Endodermal cell (in vitro differentiated cells): ENCODE data around the gene ACVRL1. TPM values are rescaled to one million over a fixed set of nuclear protein-coding genes. Genes with fewer than 3 reads are reported as not detected.

Source experiments
- DNase-seq: peaks from one replicate; pipeline ENCODE4 v3.0.0-alpha.2; 2017
- H3K27ac ChIP-seq: 2 replicates; pipeline ENCODE4 v1.5.1; 2013; ENCODE audit warnings: mild to moderate bottlenecking, low read depth, low read length, moderate library complexity
- H3K27me3 ChIP-seq: 2 replicates; pipeline ENCODE4 v1.6.1; 2013; ENCODE audit warnings: mild to moderate bottlenecking, low read length, moderate library complexity; ENCODE audit not compliant: insufficient read depth, control insufficient read depth, poor library complexity, severe bottlenecking
- H3K36me3 ChIP-seq: 2 replicates; pipeline ENCODE4 v1.7.0; 2013; ENCODE audit warnings: mild to moderate bottlenecking, low read length, moderate library complexity; ENCODE audit not compliant: control insufficient read depth, insufficient read depth
- H3K4me1 ChIP-seq: one replicate; pipeline ENCODE4 v1.7.0; 2013; ENCODE audit warnings: low read length; ENCODE audit not compliant: control insufficient read depth, insufficient read depth
- H3K4me3 ChIP-seq: 2 replicates; pipeline ENCODE4 v1.5.1; 2013; ENCODE audit warnings: mild to moderate bottlenecking, low read length, moderate library complexity
- H3K9ac ChIP-seq: 2 replicates; pipeline ENCODE4 v1.6.1; 2013; ENCODE audit warnings: mild to moderate bottlenecking, low read length, moderate library complexity; ENCODE audit not compliant: poor library complexity, severe bottlenecking; ENCODE audit errors: extremely low read depth
- H3K9me3 ChIP-seq: 2 replicates; pipeline ENCODE4 v1.6.1; 2013; ENCODE audit warnings: mild to moderate bottlenecking, low read length, moderate library complexity; ENCODE audit not compliant: control insufficient read depth
- H3K27ac Mint-ChIP-seq: 2 replicates; pipeline ENCODE4 v1.8.0; 2020; ENCODE audit warnings: mixed read lengths
- H3K27me3 Mint-ChIP-seq: 2 replicates; pipeline ENCODE4 v1.8.0; 2021; ENCODE audit warnings: mild to moderate bottlenecking, mixed read lengths; ENCODE audit not compliant: insufficient read depth
- H3K36me3 Mint-ChIP-seq: 2 replicates; pipeline ENCODE4 v1.8.0; 2020; ENCODE audit warnings: low read depth, mixed read lengths
- H3K4me1 Mint-ChIP-seq: 2 replicates; pipeline ENCODE4 v1.8.0; 2020; ENCODE audit warnings: mixed read lengths
- H3K4me3 Mint-ChIP-seq: 2 replicates; pipeline ENCODE4 v1.8.0; 2020; ENCODE audit warnings: mild to moderate bottlenecking, moderate library complexity, mixed read lengths
- H3K9me3 Mint-ChIP-seq: 2 replicates; pipeline ENCODE4 v1.8.0; 2020; ENCODE audit warnings: mild to moderate bottlenecking, mixed read lengths
- WGBS, 2 experiments: methylation state at CpG; one replicate each; pipeline versions ENCODE4 v1.1.5 to v1.1.7; 2013; ENCODE audit warnings: missing lambda C conversion rate in 2 of 2, mixed read lengths in 1 of 2; ENCODE audit not compliant: insufficient coverage in 1 of 2, insufficient read length in 1 of 2; 5-methylcytosine and 5-hydroxymethylcytosine counted together
- total RNA-seq, 2 donors: library from RNA; stranded (reverse); fragmentation: NEBNext Ultra II Directional in 1 of 2; extraction: Animal tissue kit (Norgen Biotek cat#: 25700) in 1 of 2; gene quantifications; 2 replicates in 1 of 2; 3 replicates in 1 of 2; pipeline ENCODE4 v1.2.1, GENCODE V29; 2021
- TF ChIP-seq, protein P1 (sequence below): fragments of 200-600 bp; sonication (generic); conservative IDR thresholded peaks from 2 replicates; pipeline ENCODE4 v1.5.0; 2021; ENCODE audit warnings: antibody characterized with exemption, mild to moderate bottlenecking

ACVRL1 gene
- total RNA-seq, 2 donors from 2014 or later, result 0.42 to 0.64 TPM

DNA sequence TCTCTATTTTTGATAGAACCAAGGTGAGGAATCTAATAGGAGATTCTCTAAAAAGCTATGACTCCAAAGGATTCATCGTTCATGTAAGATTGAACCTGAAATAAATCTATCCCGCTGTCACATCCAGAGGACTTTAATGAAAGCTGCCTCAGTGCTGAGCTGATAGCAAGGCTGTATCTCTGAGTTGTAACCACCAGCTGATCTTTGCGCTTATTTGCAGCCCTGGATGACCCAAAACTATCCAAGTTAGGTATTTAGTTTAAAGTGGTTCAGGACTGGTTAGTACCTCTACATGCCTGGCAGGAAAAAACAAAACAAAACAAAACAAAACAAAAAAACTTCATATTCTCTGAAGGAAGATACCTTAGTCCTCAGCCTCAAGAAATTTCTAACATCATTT is 28.2 kb upstream of the ACVRL1 start:
- TF ChIP-seq, protein P1, sequence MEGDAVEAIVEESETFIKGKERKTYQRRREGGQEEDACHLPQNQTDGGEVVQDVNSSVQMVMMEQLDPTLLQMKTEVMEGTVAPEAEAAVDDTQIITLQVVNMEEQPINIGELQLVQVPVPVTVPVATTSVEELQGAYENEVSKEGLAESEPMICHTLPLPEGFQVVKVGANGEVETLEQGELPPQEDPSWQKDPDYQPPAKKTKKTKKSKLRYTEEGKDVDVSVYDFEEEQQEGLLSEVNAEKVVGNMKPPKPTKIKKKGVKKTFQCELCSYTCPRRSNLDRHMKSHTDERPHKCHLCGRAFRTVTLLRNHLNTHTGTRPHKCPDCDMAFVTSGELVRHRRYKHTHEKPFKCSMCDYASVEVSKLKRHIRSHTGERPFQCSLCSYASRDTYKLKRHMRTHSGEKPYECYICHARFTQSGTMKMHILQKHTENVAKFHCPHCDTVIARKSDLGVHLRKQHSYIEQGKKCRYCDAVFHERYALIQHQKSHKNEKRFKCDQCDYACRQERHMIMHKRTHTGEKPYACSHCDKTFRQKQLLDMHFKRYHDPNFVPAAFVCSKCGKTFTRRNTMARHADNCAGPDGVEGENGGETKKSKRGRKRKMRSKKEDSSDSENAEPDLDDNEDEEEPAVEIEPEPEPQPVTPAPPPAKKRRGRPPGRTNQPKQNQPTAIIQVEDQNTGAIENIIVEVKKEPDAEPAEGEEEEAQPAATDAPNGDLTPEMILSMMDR, result no peak
- no peak overlapping the region for H3K4me3 Mint-ChIP-seq
- H3K9me3 ChIP-seq, result no peaks in the 10 kb centered on the region
- no peaks in the 10 kb centered on the region for H3K4me1 ChIP-seq
- no peak overlapping the region for H3K27ac Mint-ChIP-seq
- H3K9ac ChIP-seq, result no peak overlapping the region
- H3K4me3 ChIP-seq, result no peak overlapping the region
- peaks cover 7% of the 10 kb centered on the region for H3K27me3 Mint-ChIP-seq
- peaks cover under 1% of the 10 kb centered on the region for H3K4me1 Mint-ChIP-seq
- H3K36me3 Mint-ChIP-seq, result no peaks in the 10 kb centered on the region
- H3K27me3 ChIP-seq, result no peaks in the 10 kb centered on the region
- 92 to 100% methylated on average over 2 to 3 of the region's 3 CpGs for WGBS, 2 experiments
- DNase-seq, result peak; percentile 20
- no peak overlapping the region for H3K27ac ChIP-seq
- H3K9me3 Mint-ChIP-seq, result no peaks in the 10 kb centered on the region
- no peaks in the 10 kb centered on the region for H3K36me3 ChIP-seq

DNA sequence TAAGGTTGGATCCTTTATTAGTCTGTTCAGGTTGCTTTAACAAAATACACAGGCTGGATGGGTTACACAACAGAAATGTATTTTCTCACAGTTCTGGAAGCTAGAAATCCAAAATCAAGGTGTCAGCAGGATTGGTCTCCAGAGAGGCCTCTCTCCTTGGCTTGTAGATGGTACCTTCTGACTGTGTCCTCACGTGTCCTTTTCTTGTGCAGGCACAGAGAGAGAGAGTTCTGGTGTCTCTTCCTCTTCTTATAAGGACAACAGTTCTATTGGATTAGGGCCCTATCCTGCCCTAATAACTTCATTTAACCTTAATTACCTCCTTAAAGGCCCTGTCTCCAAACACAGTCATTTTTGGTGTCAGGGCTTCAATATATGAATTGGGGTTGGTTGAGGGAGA is 24.0 kb upstream of the ACVRL1 start:
- H3K4me3 ChIP-seq, result no peak overlapping the region

DNA sequence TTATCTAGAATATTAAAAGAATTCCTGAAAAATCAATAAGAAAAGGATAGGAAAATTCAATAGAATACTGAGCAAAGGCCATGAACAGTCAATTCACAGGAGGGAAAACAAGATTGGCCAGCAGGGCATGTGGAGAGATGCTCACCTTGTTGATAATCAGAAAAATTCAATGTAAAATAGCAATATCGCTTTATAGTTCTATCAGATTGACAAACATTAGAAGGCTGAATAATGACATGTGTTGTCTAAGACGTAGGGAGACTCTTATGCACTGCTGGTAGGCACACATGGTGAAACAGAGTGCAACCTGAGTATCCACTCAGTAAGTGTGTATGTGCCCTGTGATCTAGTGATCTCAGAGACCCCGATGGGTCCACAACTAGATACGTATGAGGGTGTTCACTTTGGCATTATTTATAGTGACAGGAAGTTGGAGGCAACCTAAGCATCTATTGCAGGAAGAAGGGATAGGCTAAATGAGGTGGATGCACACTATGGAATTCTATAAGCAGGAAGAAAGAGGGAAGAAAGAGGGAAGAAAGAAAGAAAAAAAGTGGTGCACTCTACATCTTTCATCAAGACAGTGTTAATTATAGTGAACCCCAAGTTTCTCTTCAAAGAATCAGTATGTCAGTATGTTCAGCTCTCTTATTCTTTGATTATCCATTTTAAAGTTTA is 23.2 kb upstream of the ACVRL1 start:
- H3K36me3 Mint-ChIP-seq, result no peaks in the 10 kb centered on the region
- no peak overlapping the region for H3K4me3 ChIP-seq
- H3K4me1 ChIP-seq, result no peaks in the 10 kb centered on the region
- H3K9ac ChIP-seq, result no peak overlapping the region
- H3K27me3 ChIP-seq, result peaks cover 7% of the 10 kb centered on the region
- no peak overlapping the region for H3K27ac Mint-ChIP-seq
- no peak overlapping the region for H3K4me3 Mint-ChIP-seq
- 87 to 91% methylated on average over 4 of the region's 4 CpGs for WGBS, 2 experiments
- TF ChIP-seq, protein P1, result no peak
- DNase-seq, result no peak
- no peaks in the 10 kb centered on the region for H3K9me3 Mint-ChIP-seq
- no peak overlapping the region for H3K27ac ChIP-seq
- peaks cover 26% of the 10 kb centered on the region for H3K27me3 Mint-ChIP-seq
- H3K9me3 ChIP-seq, result no peaks in the 10 kb centered on the region
- H3K36me3 ChIP-seq, result no peaks in the 10 kb centered on the region
- peaks cover 1% of the 10 kb centered on the region for H3K4me1 Mint-ChIP-seq

More for the DNA sequence above, 24.0 kb upstream of the ACVRL1 start:
- no peaks in the 10 kb centered on the region for H3K36me3 ChIP-seq
- peaks cover 1% of the 10 kb centered on the region for H3K4me1 Mint-ChIP-seq
- WGBS, 2 experiments, result 88 to 89% methylated on average over 1 of the region's 1 CpG
- no peaks in the 10 kb centered on the region for H3K36me3 Mint-ChIP-seq
- TF ChIP-seq, protein P1, result no peak
- H3K27ac Mint-ChIP-seq, result no peak overlapping the region
- no peaks in the 10 kb centered on the region for H3K4me1 ChIP-seq
- H3K9me3 ChIP-seq, result no peaks in the 10 kb centered on the region
- peaks cover 3% of the 10 kb centered on the region for H3K27me3 ChIP-seq
- no peak overlapping the region for H3K9ac ChIP-seq
- H3K4me3 Mint-ChIP-seq, result no peak overlapping the region
- peak; percentile 24 for DNase-seq
- no peak overlapping the region for H3K27ac ChIP-seq
- H3K9me3 Mint-ChIP-seq, result no peaks in the 10 kb centered on the region
- H3K27me3 Mint-ChIP-seq, result peaks cover 17% of the 10 kb centered on the region
